H1 (cell line): ENCODE results near the gene GSK3B. TPM values are rescaled to one million over a fixed set of nuclear protein-coding genes. Genes with fewer than 3 reads are reported as not detected.

Experiments
- BCL11A ChIP-seq, 2 experiments: IDR thresholded peaks; one replicate each; pipeline ENCODE4 v1.6.1; 2011; ENCODE audit warnings: low read depth in 2 of 2, low read length in 2 of 2, mild to moderate bottlenecking in 2 of 2
- CEBPB ChIP-seq: IDR thresholded peaks from 2 replicates; pipeline ENCODE4 v1.6.1; 2012; ENCODE audit warnings: low read depth, low read length
- EP300 ChIP-seq, 2 experiments: IDR thresholded peaks; 1 replicate in 1 of 2; 2 replicates in 1 of 2; pipeline ENCODE4 v1.6.1; 2011 to 2012; ENCODE audit warnings: low read depth in 2 of 2, low read length in 2 of 2, mild to moderate bottlenecking in 2 of 2, borderline replicate concordance in 1 of 2, inconsistent platforms in 1 of 2, moderate library complexity in 1 of 2
- GTF2F1 ChIP-seq: IDR thresholded peaks from 2 replicates; pipeline ENCODE4 v1.6.1; 2012; ENCODE audit warnings: low read depth, low read length, improper control_type of control experiment, borderline replicate concordance
- JUN ChIP-seq: IDR thresholded peaks from 2 replicates; pipeline ENCODE4 v1.6.1; 2011; ENCODE audit warnings: low read depth, mild to moderate bottlenecking, improper control_type of control experiment, low read length
- KDM1A ChIP-seq: fragments of 200-600, 300-600 bp; sonication (generic); IDR thresholded peaks from 2 replicates; pipeline ENCODE4 v1.7.1; 2016; ENCODE audit warnings: mild to moderate bottlenecking, low read length, borderline replicate concordance
- NANOG ChIP-seq: IDR thresholded peaks from 2 replicates; pipeline ENCODE4 v1.6.1; 2011; ENCODE audit warnings: low read length, low read depth, mild to moderate bottlenecking, inconsistent platforms; ENCODE audit not compliant: insufficient read depth, poor library complexity, severe bottlenecking
- SAP30 ChIP-seq: fragments of 300-600 bp; sonication (generic); IDR thresholded peaks from 2 replicates; pipeline ENCODE4 v1.7.1; 2012; ENCODE audit warnings: low read length, moderate library complexity, mild to moderate bottlenecking, inconsistent platforms; ENCODE audit not compliant: insufficient read depth, insufficient replicate concordance
- TAF1 ChIP-seq: IDR thresholded peaks from 2 replicates; pipeline ENCODE4 v1.6.1; 2011; ENCODE audit warnings: mild to moderate bottlenecking, low read depth, low read length
- polyA plus RNA-seq, 7 experiments: library from polyadenylated mRNA; depleted of rRNA in 3 of 7; stranded (reverse) in 5 of 7; unstranded in 2 of 7; fragments of >200 nt in 5 of 7; fragments of 200-250 nt in 2 of 7; gene quantifications; 1 replicate in 5 of 7; 2 replicates in 1 of 7; 4 replicates in 1 of 7; pipeline versions ENCODE4 v1.2.1 to v1.2.3, GENCODE V29; 2011 to 2013; ENCODE audit warnings: missing spikeins in 2 of 7, mixed read lengths in 2 of 7
- total RNA-seq: library from RNA; stranded (reverse); fragmentation: NEBNext Ultra II Directional; extraction: Animal tissue kit (Norgen Biotek cat#: 25700); gene quantifications from 2 replicates; pipeline ENCODE4 v1.2.1, GENCODE V29; 2021
- TF ChIP-seq, protein P1 (sequence below): IDR thresholded peaks from 2 replicates; pipeline ENCODE4 v1.6.1; 2011; ENCODE audit warnings: low read length, improper control_type of control experiment

GSK3B gene
- total and polyA plus RNA-seq, 2 of the 8 experiments (the other 6 are each of a cell fraction or from before 2014, with no cell fraction given), result 24.2 to 50.7 TPM

DNA sequence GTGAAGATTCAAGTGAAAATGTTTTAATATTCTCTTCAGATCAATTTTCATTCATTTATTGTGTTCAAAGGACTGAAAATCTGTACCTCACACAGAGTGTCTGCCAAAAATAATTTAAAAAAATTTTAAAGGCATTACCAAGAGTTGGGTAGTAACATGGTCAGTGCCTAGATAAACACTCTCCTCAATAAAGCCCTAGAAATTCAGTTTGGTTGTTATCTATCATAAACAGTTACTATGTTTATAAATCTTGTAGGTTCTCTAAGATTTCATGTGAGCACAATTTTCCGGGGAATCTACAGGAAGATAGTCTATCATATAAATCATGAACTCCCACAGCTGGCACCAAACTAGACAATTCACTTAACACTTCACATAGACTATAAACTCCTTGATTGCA, 128.6 kb downstream of the GSK3B start (continued):
- TF ChIP-seq, protein P1, sequence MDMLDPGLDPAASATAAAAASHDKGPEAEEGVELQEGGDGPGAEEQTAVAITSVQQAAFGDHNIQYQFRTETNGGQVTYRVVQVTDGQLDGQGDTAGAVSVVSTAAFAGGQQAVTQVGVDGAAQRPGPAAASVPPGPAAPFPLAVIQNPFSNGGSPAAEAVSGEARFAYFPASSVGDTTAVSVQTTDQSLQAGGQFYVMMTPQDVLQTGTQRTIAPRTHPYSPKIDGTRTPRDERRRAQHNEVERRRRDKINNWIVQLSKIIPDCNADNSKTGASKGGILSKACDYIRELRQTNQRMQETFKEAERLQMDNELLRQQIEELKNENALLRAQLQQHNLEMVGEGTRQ, result no peak
- no peak for TF ChIP-seq SAP30
- TF ChIP-seq GTF2F1, result no peak
- no peak for TF ChIP-seq NANOG
- no peak for TF ChIP-seq EP300 (IDR thresholded peaks at IDR 0.05; ENCODE audit: borderline replicate concordance in 1 of 2, low read depth in 2 of 2, low read length in 2 of 2)
- TF ChIP-seq JUN, result no peak
- TF ChIP-seq KDM1A, result no peak
- no peak for TF ChIP-seq BCL11A (IDR thresholded peaks at IDR 0.05; ENCODE audit: low read depth in 2 of 2, low read length in 2 of 2)
- TF ChIP-seq CEBPB, result no peak
- TF ChIP-seq TAF1, result no peak
